RWPE1 (cell line): ENCODE results near the gene NAA38.

Experiments used
- CTCF ChIA-PET: fragments of 350-600 bp; sonication (Branson Sonifier 250); formaldehyde crosslinking; extraction: SDS; loops from one replicate; lab custom pipeline; 2021; lab: Yijun Ruan, JAX
- POLR2A ChIA-PET: fragments of 400-600 bp; formaldehyde crosslinking; extraction: SDS; loops from one replicate; lab custom pipeline; 2020; ENCODE audit warnings: antibody characterized with exemption; ENCODE audit not compliant: low non-redundant PET; lab: Yijun Ruan, JAX
- DNase-seq: peaks from one replicate; pipeline ENCODE4 v3.0.0; 2012; ENCODE audit warnings: low spot score
- H3K27ac ChIP-seq: fragments of 450-650 bp; 2 replicates; pipeline ENCODE4 v1.5.1; 2017
- CTCF ChIP-seq: fragments of 450-650 bp; conservative IDR thresholded peaks from 2 replicates; pipeline ENCODE4 v1.5.1; 2017; ENCODE audit warnings: low read depth, mild to moderate bottlenecking

Gene NAA38

GRCh38 chr17:7849751-7850504, 7.4 kb downstream of the NAA38 start:
- no peak for TF ChIP-seq CTCF
- POLR2A ChIA-PET, result interaction anchor here (1.0 kb wide), 1 partner anchor 15 kb away, joined by 3 read pairs; no protein-coding TSS in a partner anchor
- CTCF ChIA-PET, result interaction anchor here (1.5 kb wide), 1 partner anchor 102 kb away, joined by 3 read pairs; no protein-coding TSS in a partner anchor
- no peak for DNase-seq
- H3K27ac ChIP-seq, result peak overlapping the region; percentile 48

- ChIA-PET POLR2A (interaction anchor here (0.5 kb wide), 1 partner anchor 122 kb away, joined by 3 read pairs; no protein-coding TSS in a partner anchor), CTCF (no interaction called here)
- H3K27ac ChIP-seq, result peak overlapping the region; percentile 48
- no peak for DNase-seq
- no peak for TF ChIP-seq CTCF
These were observed 8.1 kb downstream of the NAA38 start for GRCh38 chr17:7849130-7849750.

- POLR2A ChIA-PET, result interaction anchor here (0.5 kb wide), 1 partner anchor 122 kb away, joined by 3 read pairs; no protein-coding TSS in a partner anchor
These were observed 8.6 kb downstream of the NAA38 start for GRCh38 chr17:7848739-7849129.

GRCh38 chr17:7848131-7848579, 9.2 kb downstream of the NAA38 start:
- ChIA-PET CTCF (no interaction called here), POLR2A (no interaction called here)
- no peak for DNase-seq
- no peak for TF ChIP-seq CTCF
- H3K27ac ChIP-seq, result no peak overlapping the region; the same call in 1 of the 2 replicates

More at GRCh38 chr17:7848739-7849129, 8.6 kb downstream of the NAA38 start:
- CTCF ChIA-PET, result no interaction called here
- no peak for TF ChIP-seq CTCF
- H3K27ac ChIP-seq, result peak overlapping the region; percentile 48
- no peak for DNase-seq

GRCh38 chr17:7846765-7847661, 10.3 kb downstream of the NAA38 start:
- POLR2A ChIA-PET, result no interaction called here
- peak overlapping the region; percentile 94 for H3K27ac ChIP-seq
- no peak for DNase-seq
- CTCF ChIA-PET, result no interaction called here
- TF ChIP-seq CTCF, result no peak
